ENCODE results near the gene VPS18.

The VPS18 gene

GRCh38 chr15:40921949-40922607, 27.8 kb downstream of the VPS18 start:
- no peak for DNase-seq

GRCh38 chr15:40922608-40923005, 28.4 kb downstream of the VPS18 start:
- no peak for DNase-seq

DNA sequence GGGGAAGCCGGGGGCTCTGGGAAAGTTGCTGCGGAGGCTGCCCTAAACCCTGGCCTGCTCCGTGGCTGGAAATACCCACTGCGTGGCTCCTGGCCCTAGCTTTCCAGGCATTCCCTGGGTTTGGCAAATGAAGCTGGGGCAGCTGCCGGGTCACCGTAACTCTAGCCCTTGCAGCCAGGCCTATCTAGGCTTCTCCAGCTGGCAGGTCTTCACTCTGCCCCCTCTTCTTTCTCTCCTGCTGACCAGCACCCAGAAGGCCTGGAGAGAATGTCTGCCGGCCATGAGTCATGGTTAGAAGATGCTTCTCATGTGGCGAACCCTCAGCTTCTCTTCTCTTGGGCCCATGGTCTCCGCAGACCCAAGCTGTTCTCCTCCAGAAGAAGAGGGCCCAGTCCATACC, 29.3 kb downstream of the VPS18 start:
- no peak for DNase-seq

DNA sequence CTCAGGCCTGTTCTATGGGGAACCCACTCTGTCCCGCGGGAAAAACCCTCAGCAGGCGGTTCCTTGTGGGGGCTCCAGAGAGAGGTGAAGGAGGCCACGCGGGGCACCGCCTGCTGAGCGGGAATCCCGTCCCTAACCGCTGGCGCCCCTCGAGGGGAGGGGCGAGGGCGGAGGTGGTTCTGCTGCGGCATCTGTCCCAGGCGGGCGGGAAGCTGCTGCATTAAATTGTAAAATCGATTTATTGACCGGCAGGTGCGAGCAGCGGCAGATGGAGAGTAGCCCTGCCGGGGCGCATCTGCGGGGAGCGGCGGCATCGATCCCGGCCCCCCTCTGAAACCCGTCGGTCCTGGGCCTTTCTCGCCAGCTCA, 31.2 kb downstream of the VPS18 start:
- DNase-seq = no peak

DNA sequence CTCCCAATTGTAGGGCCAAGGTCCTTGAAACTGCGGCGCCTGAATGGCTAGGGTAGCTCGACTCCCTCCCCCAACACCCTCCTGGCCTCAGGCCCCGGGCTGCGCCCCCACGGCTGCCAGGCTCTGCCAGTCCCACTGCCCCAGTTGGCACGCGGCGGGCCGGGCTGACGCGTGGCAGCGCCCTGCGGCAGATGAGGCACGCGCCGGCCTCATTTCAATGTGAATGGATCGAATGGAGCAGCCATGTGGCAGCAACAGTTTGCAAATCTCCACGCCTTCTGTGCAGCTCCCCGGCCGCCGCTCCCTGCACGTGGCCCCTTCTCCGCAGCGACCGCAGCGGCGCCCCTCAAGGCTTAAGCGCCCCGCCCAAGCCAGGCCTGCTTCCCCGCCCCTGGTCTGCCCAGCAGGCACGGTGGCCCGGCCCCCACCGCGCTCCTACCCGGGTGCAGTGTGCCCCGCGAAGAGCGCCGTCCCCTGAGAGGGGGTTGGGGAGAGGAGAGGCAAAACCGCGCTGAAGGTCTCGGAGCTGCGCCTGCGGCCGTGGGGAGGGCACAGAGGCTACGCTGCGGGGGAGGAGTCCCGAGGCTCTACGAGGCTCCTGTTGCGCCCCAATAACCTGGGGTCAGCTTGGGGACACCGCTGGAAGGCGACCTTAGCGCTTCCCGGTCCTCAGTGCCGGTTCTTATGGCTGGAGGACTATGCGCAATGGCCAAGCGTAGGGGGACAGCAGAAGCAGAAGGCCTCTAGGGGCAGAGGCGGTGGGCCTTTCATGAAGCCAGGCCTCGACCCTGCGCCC, 31.8 kb downstream of the VPS18 start:
- no peak for DNase-seq

DNA sequence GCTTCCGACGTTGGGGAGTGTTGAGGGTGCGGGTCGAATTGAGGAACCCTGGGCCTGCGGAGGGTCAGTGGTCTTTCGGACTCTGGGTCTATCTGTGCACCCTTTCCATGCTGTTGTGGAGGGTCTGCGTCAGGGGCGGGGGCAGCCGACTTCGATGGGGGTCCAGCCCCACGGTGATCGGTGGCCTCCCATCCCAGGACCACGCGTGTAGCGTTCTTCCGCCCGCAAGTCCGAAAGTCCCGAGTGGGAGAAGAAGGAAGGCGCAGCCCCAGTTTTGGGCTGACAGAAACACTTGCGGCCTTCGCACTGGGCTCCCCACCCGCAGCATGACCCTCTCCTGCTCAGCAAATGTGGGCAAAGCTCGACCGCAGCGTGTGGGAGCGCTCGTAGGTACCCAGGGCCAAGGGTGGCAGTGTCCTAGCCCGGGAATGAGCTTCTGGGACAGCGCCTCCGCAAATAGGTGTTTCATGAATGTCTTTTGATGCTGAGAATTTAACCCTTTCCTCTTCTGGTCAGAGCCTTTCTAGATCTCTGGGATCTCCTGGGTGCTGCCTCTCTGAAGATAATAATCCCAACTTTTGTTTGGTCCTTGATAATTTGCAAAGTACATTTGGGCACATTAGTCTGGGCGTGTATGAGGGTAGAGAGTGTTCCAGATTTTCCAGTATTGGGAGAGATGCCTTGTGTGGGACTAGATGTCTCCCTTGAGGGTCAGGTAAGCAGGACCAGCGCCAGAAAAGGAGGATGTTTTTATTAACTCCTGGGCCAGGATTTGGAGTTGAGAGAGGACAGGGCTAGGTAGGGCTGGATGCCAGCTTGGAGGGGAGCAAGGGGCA, 32.6 kb downstream of the VPS18 start:
- DNase-seq = no peak

GRCh38 chr15:40927495-40927872, 33.2 kb downstream of the VPS18 start:
- no peak for DNase-seq

DNA sequence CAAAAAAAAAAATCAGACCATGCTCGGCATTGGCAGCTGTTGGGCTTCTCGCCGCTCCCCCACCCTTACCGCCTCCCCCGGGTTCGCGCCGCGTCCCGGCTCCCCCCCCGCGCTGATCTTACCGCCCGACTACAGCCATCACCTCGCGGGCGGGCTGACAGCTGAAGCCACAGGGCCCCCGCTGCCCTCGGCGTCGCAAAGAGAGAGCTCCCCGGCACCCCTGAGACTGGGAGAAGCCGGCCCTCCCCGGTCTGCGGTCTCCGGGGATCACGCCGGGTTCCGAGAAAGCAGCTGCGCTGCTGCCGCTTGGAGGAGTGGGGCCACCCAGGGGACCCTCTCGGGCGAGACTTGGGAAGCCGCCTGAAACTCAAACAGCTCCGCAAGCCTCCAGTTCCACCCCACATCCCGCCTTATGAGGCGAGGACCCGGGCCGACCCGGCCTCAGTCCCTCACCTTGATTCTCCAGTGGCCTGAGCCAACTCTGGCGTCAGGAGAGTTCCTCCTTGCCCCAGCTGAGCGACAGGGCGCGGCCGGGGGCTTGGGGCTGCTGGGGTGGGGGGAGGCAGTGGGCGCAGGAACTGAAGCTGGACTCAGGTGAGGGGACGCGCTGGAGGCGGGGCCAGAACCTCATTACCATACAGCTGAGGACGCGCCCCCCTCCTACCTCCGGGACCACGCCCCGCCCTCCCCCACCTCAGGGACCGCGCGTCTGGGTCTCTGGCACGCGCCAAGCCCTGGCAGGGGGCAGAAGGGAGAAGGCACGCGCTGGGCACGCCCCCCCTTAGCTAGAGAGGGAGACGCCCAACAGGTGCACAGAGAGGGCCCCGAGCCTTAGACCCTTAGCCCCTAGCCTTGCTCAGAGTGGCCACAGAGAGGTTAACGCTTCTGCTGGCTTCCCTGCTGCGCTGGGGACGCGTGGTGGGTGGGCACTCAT, 33.9 kb downstream of the VPS18 start:
- DNase-seq = no peak

DNA sequence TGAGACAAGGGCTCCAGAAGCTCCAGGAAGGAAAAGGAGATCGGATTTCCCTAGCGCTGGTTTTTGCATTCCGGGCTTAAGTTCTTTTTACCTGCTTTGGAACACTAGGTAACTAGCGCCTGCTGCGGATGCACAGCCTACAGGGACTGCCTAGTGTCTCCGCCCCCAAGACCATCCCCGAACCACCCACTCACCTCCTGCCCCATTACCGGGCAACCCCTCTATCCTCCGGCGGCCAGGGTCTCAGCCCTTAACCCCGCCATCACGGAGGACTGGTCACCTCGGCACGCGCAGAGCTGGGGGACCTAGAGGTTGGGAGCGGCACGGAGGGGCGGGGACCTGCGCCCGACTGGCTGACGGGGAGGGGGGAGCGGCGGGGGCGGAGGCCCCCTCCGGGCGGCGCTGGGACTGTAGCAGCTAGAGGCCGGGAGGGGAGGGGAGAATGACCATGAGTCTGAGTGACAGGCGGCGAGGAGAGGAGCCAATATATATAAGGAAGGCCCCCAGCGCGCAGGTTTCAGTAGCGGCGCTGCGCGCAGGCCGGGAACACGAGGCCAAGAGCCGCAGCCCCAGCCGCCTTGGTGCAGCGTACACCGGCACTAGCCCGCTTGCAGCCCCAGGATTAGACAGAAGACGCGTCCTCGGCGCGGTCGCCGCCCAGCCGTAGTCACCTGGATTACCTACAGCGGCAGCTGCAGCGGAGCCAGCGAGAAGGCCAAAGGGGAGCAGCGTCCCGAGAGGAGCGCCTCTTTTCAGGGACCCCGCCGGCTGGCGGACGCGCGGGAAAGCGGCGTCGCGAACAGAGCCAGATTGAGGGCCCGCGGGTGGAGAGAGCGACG, 34.8 kb downstream of the VPS18 start, which contains the start of gene DLL4:
TSS of gene DLL4 (plus strand) at position 520 of the 839 bp plus-strand sequence. CDS start 329 bp downstream, outside the sequence.
- DNase-seq = no peak

DNA sequence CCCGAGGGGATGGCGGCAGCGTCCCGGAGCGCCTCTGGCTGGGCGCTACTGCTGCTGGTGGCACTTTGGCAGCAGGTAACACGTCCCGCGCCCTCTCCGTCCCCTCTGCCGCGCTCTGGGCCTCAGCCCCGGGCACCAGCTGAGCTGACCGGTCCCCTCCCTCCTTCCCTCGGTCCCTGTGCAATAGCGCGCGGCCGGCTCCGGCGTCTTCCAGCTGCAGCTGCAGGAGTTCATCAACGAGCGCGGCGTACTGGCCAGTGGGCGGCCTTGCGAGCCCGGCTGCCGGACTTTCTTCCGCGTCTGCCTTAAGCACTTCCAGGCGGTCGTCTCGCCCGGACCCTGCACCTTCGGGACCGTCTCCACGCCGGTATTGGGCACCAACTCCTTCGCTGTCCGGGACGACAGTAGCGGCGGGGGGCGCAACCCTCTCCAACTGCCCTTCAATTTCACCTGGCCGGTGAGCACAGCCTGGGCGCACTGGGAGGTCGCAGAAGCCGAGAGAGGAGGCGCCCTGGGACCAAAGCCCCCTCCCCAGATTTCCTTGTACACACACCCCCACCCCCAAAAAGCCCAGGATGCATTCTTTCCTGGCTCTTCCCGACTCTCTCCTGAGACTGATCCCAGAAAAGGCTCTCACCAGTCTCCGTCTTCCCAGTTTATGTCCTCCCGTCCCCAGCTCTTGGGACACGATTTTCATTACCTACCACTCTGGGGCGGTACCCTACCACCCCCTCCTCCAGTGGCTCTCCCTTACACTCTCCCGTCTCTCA, 35.6 kb downstream of the VPS18 start:
- DNase-seq = no peak

DNA sequence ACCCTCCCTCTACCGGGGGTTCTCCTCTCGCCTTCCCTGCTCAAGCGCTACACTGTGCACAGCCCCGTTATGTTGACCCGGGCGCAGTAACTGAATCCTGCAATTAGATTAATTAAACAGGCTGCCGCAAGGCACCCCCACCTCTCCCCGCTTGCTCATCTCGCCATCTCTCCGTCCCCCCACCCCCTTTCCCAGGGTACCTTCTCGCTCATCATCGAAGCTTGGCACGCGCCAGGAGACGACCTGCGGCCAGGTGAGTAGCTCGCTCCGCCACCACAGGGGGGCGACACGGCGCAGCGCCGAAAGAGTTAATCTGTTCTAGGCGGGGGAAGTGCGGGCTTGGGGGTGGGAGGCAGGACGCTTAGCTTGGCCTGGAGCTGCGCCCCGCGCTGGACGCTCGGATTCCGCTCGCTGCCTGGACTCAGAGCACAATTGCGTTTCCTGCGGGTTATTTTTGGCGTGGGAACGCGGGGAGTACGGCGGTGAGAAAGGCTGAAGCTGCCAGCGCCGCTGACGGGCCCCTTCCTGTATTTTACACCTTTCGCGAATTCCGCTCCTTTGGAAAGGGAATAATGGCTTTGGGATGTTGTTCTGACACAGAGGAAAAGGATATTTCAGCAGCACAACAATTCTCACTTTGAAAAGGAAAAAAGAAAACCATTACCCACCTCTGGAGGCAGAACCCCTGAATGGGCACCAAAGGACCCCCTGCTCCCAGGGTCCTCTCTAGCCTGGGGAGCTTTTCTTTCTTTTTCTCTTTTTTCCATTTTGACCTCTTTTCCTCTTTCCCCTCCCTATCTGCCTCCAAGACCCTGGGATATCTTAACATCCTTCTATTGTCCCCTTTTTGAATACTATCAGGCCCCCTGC, 36.4 kb downstream of the VPS18 start:
- no peak for DNase-seq

- DNase-seq = no peak
Measured at GRCh38 chr15:40931300-40932142, 37.3 kb downstream of the VPS18 start.

DNA sequence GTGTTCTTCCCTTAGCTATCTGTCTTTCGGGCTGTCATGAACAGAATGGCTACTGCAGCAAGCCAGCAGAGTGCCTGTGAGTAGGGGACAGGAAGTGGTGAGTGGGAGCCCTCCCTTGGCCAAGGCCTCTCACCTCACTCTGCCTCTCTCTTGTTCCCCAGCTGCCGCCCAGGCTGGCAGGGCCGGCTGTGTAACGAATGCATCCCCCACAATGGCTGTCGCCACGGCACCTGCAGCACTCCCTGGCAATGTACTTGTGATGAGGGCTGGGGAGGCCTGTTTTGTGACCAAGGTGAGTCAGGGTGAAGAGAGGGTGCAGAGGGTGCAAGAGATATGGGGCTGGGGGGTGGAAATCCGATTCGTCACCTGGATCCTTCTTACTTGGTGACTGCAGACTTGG, 37.9 kb downstream of the VPS18 start:
- no peak for DNase-seq

GRCh38 chr15:40932649-40933516, 38.6 kb downstream of the VPS18 start:
- no peak for DNase-seq

GRCh38 chr15:40933517-40933902, 39.3 kb downstream of the VPS18 start:
- DNase-seq = no peak

DNA sequence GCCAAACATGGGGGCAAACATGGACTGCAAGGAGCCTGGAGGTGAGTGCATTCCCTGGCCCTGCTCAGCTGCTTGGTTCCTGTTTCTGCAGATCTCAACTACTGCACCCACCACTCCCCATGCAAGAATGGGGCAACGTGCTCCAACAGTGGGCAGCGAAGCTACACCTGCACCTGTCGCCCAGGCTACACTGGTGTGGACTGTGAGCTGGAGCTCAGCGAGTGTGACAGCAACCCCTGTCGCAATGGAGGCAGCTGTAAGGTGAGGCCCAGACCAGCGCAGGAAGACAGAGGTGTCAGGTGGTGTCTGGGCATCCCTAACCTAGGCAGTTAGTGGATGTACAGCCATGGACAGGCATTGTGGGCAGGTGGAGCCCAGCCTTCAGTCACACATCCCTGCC, 40.2 kb downstream of the VPS18 start:
- no peak for DNase-seq

DNA sequence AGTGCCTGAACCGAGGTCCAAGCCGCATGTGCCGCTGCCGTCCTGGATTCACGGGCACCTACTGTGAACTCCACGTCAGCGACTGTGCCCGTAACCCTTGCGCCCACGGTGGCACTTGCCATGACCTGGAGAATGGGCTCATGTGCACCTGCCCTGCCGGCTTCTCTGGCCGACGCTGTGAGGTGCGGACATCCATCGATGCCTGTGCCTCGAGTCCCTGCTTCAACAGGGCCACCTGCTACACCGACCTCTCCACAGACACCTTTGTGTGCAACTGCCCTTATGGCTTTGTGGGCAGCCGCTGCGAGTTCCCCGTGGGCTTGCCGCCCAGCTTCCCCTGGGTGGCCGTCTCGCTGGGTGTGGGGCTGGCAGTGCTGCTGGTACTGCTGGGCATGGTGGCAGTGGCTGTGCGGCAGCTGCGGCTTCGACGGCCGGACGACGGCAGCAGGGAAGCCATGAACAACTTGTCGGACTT, 42.0 kb downstream of the VPS18 start:
- DNase-seq = no peak

Measured in T-helper 9 cell (primary cell).